ENCODE data around the gene TRIM50.
"Not testable (repeated sequence)": the region's sequence is repeated elsewhere in the genome, so short reads cannot be mapped to it uniquely, and the experiment has no call there.

The TRIM50 gene

DNA sequence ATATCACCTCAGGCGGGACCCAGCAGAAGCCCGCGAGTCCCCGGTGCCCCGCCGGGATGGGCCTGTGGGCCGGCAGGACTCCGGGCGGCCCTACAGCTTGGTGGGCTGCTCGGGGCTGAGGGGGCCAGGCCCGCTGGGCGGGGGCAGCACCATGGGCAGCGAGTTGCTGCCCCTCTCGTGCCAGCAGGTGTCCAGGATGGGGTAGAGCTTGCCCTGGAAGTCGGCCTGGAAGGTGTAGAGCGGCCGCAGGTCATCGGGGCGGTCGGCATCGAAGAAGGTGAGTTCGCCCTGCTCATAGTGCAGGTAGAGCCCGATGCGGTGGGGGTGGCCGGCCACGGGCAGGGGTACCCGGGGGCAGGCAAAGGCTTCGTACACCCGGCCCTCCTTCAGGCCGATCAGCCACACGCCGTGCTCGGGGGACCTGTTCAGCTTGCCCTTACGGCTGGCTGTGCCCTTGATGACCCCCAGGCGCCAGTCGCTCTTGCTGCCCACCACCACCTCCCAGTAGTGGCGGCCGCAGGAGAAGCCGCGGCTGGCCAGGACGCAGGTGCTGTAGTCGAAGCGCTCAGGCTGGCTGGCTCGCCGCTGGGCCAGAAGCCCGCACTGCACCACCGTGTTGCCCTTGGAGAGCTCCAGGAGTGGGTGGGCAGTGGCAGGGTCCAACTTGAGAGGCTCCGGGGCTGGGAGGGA lies 14.9 kb downstream of the TRIM50 start:
- no peak for DNase-seq

- DNase-seq, result not testable (repeated sequence)
These were observed 16.5 kb downstream of the TRIM50 start for GRCh38 chr7:73311421-73311820.

GRCh38 chr7:73308665-73309214 lies 19.1 kb downstream of the TRIM50 start, which contains the start of gene NSUN5:
TSS of gene NSUN5 (minus strand) at chr7:73308826. CDS start at chr7:73308790, 36 bp downstream.
- peak; percentile 69 to 96 (median 82) for DNase-seq

- DNase-seq, result no peak
These were observed 19.7 kb downstream of the TRIM50 start for GRCh38 chr7:73308074-73308664.

GRCh38 chr7:73307436-73307835 lies 20.4 kb downstream of the TRIM50 start:
- no peak for DNase-seq

- not testable (repeated sequence) for DNase-seq
These were observed 23.1 kb downstream of the TRIM50 start for GRCh38 chr7:73304612-73305387.

DNA sequence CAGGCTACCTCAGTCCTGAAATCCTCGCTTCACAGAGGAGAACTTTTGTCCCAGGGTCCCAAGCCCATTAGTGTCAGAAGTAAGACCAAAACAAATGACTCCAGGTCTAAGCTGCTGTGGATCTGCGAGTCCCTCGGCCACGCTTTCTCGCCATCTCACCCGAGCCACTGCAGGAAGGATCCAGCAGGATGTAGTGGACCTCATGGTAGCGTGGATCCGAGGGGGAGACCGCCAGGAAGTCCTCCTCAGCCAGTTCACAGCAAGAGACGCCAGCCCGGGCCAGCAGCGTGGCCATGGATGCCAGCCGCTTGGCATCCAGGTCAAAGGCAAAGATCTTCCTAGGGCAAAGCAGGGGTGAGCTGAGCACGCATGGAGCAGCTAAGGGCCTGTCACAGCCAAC lies 23.8 kb downstream of the TRIM50 start:
- no peak for DNase-seq

GRCh38 chr7:73303546-73303945 lies 24.3 kb downstream of the TRIM50 start:
- no peak for DNase-seq

DNA sequence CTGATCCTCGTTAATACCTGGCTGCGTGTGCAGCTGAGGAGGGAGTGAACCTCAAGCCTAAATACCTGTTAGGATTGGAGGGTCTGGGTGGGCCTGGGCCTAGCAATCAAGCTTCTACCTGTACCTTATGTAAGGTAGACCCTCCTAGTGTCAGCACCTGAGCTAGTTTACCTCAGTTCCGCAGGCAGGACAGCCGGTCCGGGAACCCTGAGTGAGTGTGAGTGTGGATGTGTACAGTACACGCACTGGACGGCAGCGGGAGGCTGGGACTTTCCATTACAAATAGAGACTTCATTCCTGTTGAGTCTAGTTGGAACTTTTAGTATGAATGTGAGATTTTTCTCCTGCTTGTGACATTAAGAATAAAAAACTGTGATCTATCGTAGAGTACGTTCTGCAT lies 25.0 kb downstream of the TRIM50 start:
- DNase-seq, result not testable (repeated sequence)

DNA sequence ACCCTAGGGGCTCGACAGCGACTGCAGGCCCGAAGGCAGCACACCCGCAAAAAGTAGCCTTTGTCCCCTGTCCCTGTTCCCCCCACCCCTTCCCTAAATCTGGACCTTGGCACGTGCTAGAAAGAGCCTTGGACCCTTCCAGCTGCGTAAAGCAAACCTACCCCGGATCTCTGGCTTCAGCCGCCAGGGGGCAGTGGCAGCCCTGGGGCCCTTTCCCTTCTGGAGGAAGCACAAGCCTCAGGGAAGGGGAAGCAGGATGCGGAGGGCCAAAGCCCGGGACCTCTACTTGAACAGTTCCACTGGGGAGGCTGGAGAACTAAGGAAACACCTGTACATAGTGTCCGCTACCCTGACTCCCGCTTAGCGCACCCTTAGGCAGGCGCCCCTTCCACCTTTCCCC lies 26.8 kb downstream of the TRIM50 start:
- not testable (repeated sequence) for DNase-seq

DNA sequence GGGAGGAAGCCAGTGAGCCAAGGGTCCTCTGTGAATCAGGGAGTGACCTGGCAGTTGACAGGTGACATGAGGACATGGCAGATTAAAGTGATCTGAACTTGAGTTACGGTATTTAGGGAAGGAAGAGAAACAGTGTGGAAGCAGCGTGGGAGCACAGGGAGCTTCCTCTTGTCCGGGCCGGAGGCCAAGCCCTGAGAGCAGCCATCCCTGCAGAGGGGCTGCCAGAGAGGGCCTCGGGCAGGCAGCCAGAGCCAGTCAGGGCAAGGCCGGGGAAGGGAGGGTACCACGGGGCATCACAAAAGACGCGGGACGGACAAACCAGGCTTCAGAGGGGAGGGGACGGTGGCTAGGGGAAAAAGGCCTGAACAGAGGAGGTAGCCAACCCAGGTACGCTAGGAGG lies 28.1 kb downstream of the TRIM50 start:
- not testable (repeated sequence) for DNase-seq

DNA sequence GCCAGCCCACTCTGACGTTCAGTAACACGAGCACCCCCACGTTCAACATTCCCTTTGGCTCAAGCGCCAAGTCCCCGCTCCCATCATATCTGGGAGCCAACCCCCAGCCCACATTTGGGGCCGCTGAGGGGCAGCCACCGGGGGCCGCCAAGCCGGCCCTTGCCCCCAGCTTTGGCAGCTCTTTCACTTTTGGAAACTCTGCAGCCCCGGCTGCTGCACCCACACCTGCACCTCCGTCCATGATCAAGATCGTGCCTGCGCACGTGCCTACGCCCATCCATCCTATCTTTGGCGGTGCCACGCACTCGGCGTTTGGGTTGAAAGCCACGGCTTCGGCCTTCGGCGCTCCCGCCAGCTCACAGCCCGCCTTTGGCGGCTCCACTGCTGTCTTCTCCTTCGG lies 30.2 kb downstream of the TRIM50 start:
- not testable (repeated sequence) for DNase-seq

DNA sequence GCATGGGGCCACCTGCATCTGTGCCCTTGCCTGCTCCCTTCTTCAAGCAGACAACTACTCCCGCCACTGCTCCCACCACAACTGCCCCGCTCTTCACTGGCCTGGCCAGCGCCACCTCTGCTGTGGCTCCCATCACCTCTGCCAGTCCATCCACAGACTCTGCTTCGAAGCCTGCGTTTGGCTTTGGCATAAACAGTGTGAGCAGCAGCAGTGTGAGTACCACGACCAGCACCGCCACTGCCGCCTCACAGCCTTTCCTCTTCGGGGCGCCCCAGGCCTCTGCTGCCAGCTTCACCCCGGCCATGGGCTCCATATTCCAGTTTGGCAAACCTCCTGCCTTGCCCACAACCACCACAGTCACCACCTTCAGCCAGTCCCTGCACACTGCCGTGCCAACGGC lies 30.6 kb downstream of the TRIM50 start:
- not testable (repeated sequence) for DNase-seq

DNA sequence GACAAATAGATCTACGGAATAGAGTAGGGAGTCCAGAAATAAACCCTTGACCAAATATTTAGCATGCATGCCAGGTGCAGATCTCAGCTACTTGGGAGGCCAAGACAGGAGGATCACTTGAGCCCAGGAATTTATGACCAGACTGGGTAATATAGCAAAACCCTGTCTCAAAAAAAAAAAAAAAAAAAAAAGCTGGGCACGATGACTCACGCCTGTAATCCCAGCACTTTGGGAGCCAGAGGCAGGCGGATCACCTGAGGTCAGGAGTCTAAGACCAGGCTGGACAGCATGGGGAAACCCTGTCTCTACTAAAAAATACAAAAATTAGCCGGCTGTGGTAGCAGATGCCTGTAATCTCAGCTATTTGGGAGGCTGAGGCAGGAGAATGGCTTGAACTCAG lies 50.7 kb downstream of the TRIM50 start:
- not testable (repeated sequence) for DNase-seq

DNA sequence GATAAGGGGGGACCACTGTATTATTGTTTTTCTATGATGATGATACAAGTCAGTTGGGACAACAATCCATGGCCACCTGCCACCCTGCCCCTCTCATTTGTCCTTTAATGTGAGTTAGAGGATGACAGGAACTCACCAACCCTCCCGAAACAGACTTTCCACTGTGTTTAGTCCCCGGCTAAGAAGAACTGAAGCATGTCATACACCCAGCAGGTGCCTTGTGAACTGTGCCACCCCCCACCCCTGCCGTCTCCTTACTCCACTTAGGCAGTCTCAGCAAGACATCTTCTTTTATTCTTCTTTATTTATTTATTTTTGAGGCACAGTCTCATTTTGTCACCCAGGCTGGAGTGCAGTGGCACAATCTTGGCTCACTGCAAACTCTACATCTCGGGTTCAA lies 60.1 kb downstream of the TRIM50 start:
- not testable (repeated sequence) for DNase-seq

GRCh38 chr7:73266719-73267368 lies 61.0 kb downstream of the TRIM50 start:
- DNase-seq, result not testable (repeated sequence)
